AG09309 (cell line): Measurements from ENCODE around the gene CNGA1.
"Not testable (repeated sequence)": the region's sequence is repeated elsewhere in the genome, so short reads cannot be mapped to it uniquely, and the experiment has no call there.

Experiments used
- DNase-seq: peaks from one replicate; pipeline ENCODE4 v3.0.0-alpha.2; 2010; ENCODE audit warnings: low read depth
- H3K4me3 ChIP-seq: 2 replicates; pipeline ENCODE4 v1.5.1; 2011; ENCODE audit warnings: mild to moderate bottlenecking, low read depth, low read length, moderate library complexity; ENCODE audit not compliant: control insufficient read depth
- CTCF ChIP-seq: IDR thresholded peaks from 2 replicates; pipeline ENCODE4 v1.5.1; 2011; ENCODE audit warnings: mild to moderate bottlenecking, low read depth, low read length, inconsistent platforms; ENCODE audit not compliant: insufficient read depth, control insufficient read depth; ENCODE audit errors: missing control alignments

The CNGA1 gene

GRCh38 chr4:48008021-48008596, 8.4 kb downstream of the CNGA1 start:
- no peak for DNase-seq
- TF ChIP-seq CTCF, result no peak
- H3K4me3 ChIP-seq, result no peak overlapping the region

DNA sequence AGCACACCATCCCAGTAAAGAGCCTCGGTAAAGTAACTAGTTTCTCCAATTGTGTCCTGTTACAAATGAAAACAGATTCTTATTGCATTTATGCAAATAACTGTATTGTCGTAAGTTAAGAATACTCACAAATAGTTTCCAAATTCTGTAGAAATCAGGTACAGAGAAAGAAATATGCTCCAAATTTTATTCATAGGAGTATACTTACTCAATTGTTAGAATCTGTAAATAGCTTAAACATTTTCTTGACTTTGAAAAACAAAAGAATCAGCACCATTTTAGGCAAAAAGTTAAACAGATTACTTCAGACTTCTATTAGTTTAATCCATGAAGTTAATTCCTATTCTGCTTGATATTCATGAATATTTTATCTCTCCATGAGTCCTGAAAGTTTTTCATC, 10.7 kb downstream of the CNGA1 start:
- no peak for DNase-seq
- H3K4me3 ChIP-seq, result no peak overlapping the region
- no peak for TF ChIP-seq CTCF

DNA sequence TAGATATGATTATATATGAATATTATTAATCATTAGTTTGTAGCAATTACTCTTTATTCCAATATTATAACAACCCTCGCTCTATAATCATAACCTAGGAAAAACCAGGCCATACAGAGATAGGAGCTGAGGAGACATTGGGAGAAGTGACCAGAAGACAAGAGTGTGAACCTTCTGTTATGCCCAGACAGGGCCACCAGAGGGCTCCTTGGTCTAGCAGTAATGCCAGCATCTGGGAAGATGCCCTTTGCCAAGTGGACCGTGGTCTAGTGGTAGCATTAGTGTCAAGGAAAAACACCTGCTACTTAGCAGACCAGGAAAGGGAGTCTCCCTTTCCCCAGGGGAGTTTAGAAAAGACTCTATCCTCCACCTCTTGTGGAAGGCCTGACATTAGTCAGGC, 12.9 kb downstream of the CNGA1 start:
- not testable (repeated sequence) for H3K4me3 ChIP-seq, DNase-seq
- TF ChIP-seq CTCF, result peak; percentile 58

- no peak for DNase-seq
- no peak overlapping the region for H3K4me3 ChIP-seq
- TF ChIP-seq CTCF, result no peak
These were observed 14.2 kb downstream of the CNGA1 start for GRCh38 chr4:48002267-48002666.

- TF ChIP-seq CTCF, result no peak
- no peak overlapping the region for H3K4me3 ChIP-seq
- DNase-seq, result no peak
These were observed 20.5 kb downstream of the CNGA1 start for GRCh38 chr4:47996021-47996420.

GRCh38 chr4:47992475-47992874, 24.0 kb downstream of the CNGA1 start:
- not testable (repeated sequence) for DNase-seq, H3K4me3 ChIP-seq

- no peak for DNase-seq
- TF ChIP-seq CTCF, result no peak
These were observed 26.3 kb downstream of the CNGA1 start for GRCh38 chr4:47990145-47990544.

More at GRCh38 chr4:47990145-47990544, 26.3 kb downstream of the CNGA1 start:
- H3K4me3 ChIP-seq, result no peak overlapping the region
